HepG2 (cell line): ENCODE measurements around the gene KIAA0319L. TPM values are rescaled to one million over a fixed set of nuclear protein-coding genes. Genes with fewer than 3 reads are reported as not detected.

Source experiments
- ATAC-seq: fragments of 200-7000 bp; cut with Tn5 transposase; 3 replicates; pipeline ENCODE4 v1.9.1; 2020; ENCODE audit warnings: mild to moderate bottlenecking, moderate library complexity
- BruUV-seq: library from RNA; stranded (reverse); fragments of 400-500 nt; replicated peaks from 2 replicates; lab custom pipeline; 2021; lab: Mats Ljungman, UMichigan
- CTCF ChIA-PET: fragments of 300-600 bp; formaldehyde crosslinking; extraction: SDS; loops from one replicate; lab custom pipeline; 2021; ENCODE audit warnings: low total read pairs, inconsistent platforms, low intra/inter-chr PET ratio; lab: Yijun Ruan, JAX
- POLR2A ChIA-PET: fragments of 350-600 bp; sonication (Branson Sonifier 250); formaldehyde crosslinking; loops from one replicate; lab custom pipeline; 2020; ENCODE audit warnings: antibody characterized with exemption, inconsistent platforms; lab: Yijun Ruan, JAX
- DNase-seq: peaks from one replicate; pipeline ENCODE4 v3.0.0-alpha.2; 2015; ENCODE audit warnings: low spot score
- FAIRE-seq: peaks from 3 replicates; lab custom pipeline; 2011; peaks lifted over from hg19 to GRCh38; lab: Jason Lieb, UNC
- H2AFZ ChIP-seq: one replicate; pipeline ENCODE4 v1.6.1; 2011; ENCODE audit warnings: low read length, inconsistent platforms
- H3K27ac ChIP-seq: fragments of 300-600 bp; 3 replicates; pipeline ENCODE4 v1.8.0; 2011; ENCODE audit warnings: mixed run types, mild to moderate bottlenecking, mixed read lengths, low read length, inconsistent platforms; ENCODE audit not compliant: insufficient read depth; ENCODE audit errors: extremely low read length
- H3K27me3 ChIP-seq, 2 experiments: fragments of 200-600 bp in 1 of 2; 2 replicates in 1 of 2; 3 replicates in 1 of 2; pipeline versions ENCODE4 v1.6.0 to v1.8.0; 2011; ENCODE audit warnings: low read length in 2 of 2, mild to moderate bottlenecking in 2 of 2, moderate library complexity in 2 of 2, inconsistent platforms in 1 of 2; ENCODE audit not compliant: insufficient read depth in 2 of 2, control insufficient read depth in 1 of 2
- H3K36me3 ChIP-seq, 2 experiments: fragments of 200-600 bp in 1 of 2; replicated peaks in 1 of 2; 2 replicates in 1 of 2; 3 replicates in 1 of 2; pipeline versions ENCODE4 v1.5.1 to v1.8.0; 2011; ENCODE audit warnings: low read length in 2 of 2, inconsistent platforms in 1 of 2; ENCODE audit not compliant: insufficient read depth in 2 of 2, control insufficient read depth in 1 of 2
- H3K4me1 ChIP-seq: 2 replicates; pipeline ENCODE4 v1.5.1; 2012; ENCODE audit warnings: low read length, inconsistent platforms; ENCODE audit not compliant: insufficient read depth
- H3K4me2 ChIP-seq: 2 replicates; pipeline ENCODE4 v1.6.0; 2011; ENCODE audit warnings: low read depth, low read length, inconsistent platforms
- H3K4me3 ChIP-seq, 3 experiments: fragments of 200-600 bp in 1 of 3; sonication (generic), shearing (Covaris generic) in 1 of 3; replicated peaks in 1 of 3; 2 replicates each; pipeline ENCODE4 v1.5.1; 2011 to 2016; ENCODE audit warnings: low read length in 3 of 3, inconsistent platforms in 2 of 3, low read depth in 2 of 3, mild to moderate bottlenecking in 2 of 3, control low read depth in 1 of 3, mixed read lengths in 1 of 3; ENCODE audit not compliant: insufficient read depth in 1 of 3
- H3K79me2 ChIP-seq: one replicate; pipeline ENCODE4 v1.6.1; 2011; ENCODE audit warnings: low read length, inconsistent platforms; ENCODE audit not compliant: insufficient read depth
- H3K9ac ChIP-seq: 2 replicates; pipeline ENCODE4 v1.6.0; 2011; ENCODE audit warnings: mild to moderate bottlenecking, low read depth, low read length, inconsistent platforms; ENCODE audit not compliant: insufficient read depth
- H3K9me3 ChIP-seq: 2 replicates; pipeline ENCODE4 v1.5.1; 2012; ENCODE audit warnings: mild to moderate bottlenecking, low read length
- H4K20me1 ChIP-seq: 2 replicates; pipeline ENCODE4 v1.6.0; 2011; ENCODE audit warnings: inconsistent platforms, mild to moderate bottlenecking, low read length, moderate library complexity; ENCODE audit not compliant: insufficient read depth
- CEBPG ChIP-seq: IDR thresholded peaks from 2 replicates; pipeline ENCODE4 v1.6.1; 2016
- CTCF ChIP-seq: sonication (generic); formaldehyde crosslinking; IDR thresholded peaks from 2 replicates; pipeline ENCODE4 v1.5.0; 2020; ENCODE audit warnings: mild to moderate bottlenecking, missing genetic modification reagents, moderate library complexity
- DNMT1 ChIP-seq: sonication (generic); formaldehyde crosslinking; IDR thresholded peaks from 2 replicates; pipeline ENCODE4 v1.5.1; 2020; ENCODE audit warnings: mild to moderate bottlenecking, missing genetic modification reagents
- ERF ChIP-seq: IDR thresholded peaks from 2 replicates; pipeline ENCODE4 v1.6.1; 2018; ENCODE audit warnings: missing biosample characterization, missing genetic modification reagents
- FOSL2 ChIP-seq: sonication (generic); formaldehyde crosslinking; IDR thresholded peaks from 2 replicates; pipeline ENCODE4 v1.4.0; 2020; ENCODE audit warnings: missing genetic modification reagents
- HMGXB3 ChIP-seq: sonication (generic); formaldehyde crosslinking; IDR thresholded peaks from 2 replicates; pipeline ENCODE4 v1.4.0; 2020; ENCODE audit warnings: missing genetic modification reagents, borderline replicate concordance
- JUN ChIP-seq: sonication (generic); formaldehyde crosslinking; IDR thresholded peaks from 2 replicates; pipeline ENCODE4 v1.4.0; 2020; ENCODE audit warnings: mild to moderate bottlenecking, missing genetic modification reagents
- KLF16 ChIP-seq, 2 experiments: sonication (generic) in 1 of 2; formaldehyde crosslinking in 1 of 2; IDR thresholded peaks; 2 replicates each; pipeline versions ENCODE4 v1.6.1 to v1.8.0; 2016 to 2023; ENCODE audit warnings: missing genetic modification reagents in 2 of 2, missing compliant biosample characterization in 1 of 2
- POLR2G ChIP-seq: fragments of 200-400 bp; formaldehyde crosslinking; IDR thresholded peaks from 2 replicates; pipeline ENCODE4 v1.6.1; 2018; ENCODE audit warnings: mild to moderate bottlenecking, low read depth, low read length, moderate library complexity
- RAD21 ChIP-seq: fragments of 450-650 bp; formaldehyde crosslinking; IDR thresholded peaks from 2 replicates; pipeline ENCODE4 v1.5.0; 2020; ENCODE audit warnings: mild to moderate bottlenecking
- SMC3 ChIP-seq: IDR thresholded peaks from 2 replicates; pipeline ENCODE4 v1.6.1; 2011; ENCODE audit warnings: low read length, improper control_type of control experiment
- STAG1 ChIP-seq: sonication (generic); formaldehyde crosslinking; IDR thresholded peaks from 2 replicates; pipeline ENCODE4 v1.4.0; 2020; ENCODE audit warnings: missing genetic modification reagents
- XRCC5 ChIP-seq: fragments of 200-400 bp; formaldehyde crosslinking; optimal IDR thresholded peaks from 2 replicates; pipeline ENCODE3; 2017; ENCODE audit warnings: mild to moderate bottlenecking, low read length
- ZNF513 ChIP-seq: sonication (generic); formaldehyde crosslinking; conservative IDR thresholded peaks from 2 replicates; pipeline ENCODE4 v1.5.0; 2020; ENCODE audit warnings: missing genetic modification reagents
- ZNF598 ChIP-seq: sonication (generic); formaldehyde crosslinking; IDR thresholded peaks from 2 replicates; pipeline ENCODE4 v1.5.1; 2020; ENCODE audit warnings: mild to moderate bottlenecking, missing genetic modification reagents, borderline replicate concordance
- WGBS: methylation state at CpG from one replicate; pipeline ENCODE4 v1.1.6; 2017; ENCODE audit warnings: low lambda C conversion rate; 5-methylcytosine and 5-hydroxymethylcytosine counted together
- in situ Hi-C: cut with HindIII; loops from 2 replicates; pipeline ENCODE4 v1.10.0; 2017; ENCODE audit warnings: low pct_unique_long_range_greater_than_20kb; ENCODE audit not compliant: extremely low pct_ligation_motif_present
- intact Hi-C: fragments of 100-400 bp; cut with micrococcal nuclease; formaldehyde crosslinking; loops from one replicate; pipeline ENCODE4 v1.10.0; 2022; ENCODE audit not compliant: unreplicated experiment
- polyA plus RNA-seq, 8 experiments: library from polyadenylated mRNA; depleted of rRNA in 3 of 8; stranded (reverse) in 7 of 8; unstranded in 1 of 8; fragments of >200 nt; fragmentation: Illumina TruSeq in 4 of 8; extraction: Trizol in 4 of 8; gene quantifications; 2 replicates each; pipeline versions ENCODE4 v1.2.1 to v1.2.3, GENCODE V29; 2011 to 2016; ENCODE audit warnings: low read depth in 4 of 8, missing spikeins in 1 of 8, mixed read lengths in 1 of 8; ENCODE audit not compliant: insufficient read depth in 1 of 8
- total RNA-seq, 5 experiments: library from RNA; depleted of rRNA; stranded (reverse); fragments of >200 nt; fragmentation: Illumina TruSeq; extraction: Trizol; gene quantifications; 2 replicates each; pipeline ENCODE4 v1.2.3, GENCODE V29; 2016; ENCODE audit warnings: low read depth in 1 of 5

Gene KIAA0319L
- total and polyA plus RNA-seq, 2 of the 13 experiments (the other 11 are each of a cell fraction or from before 2014, with no cell fraction given) = 33.4 to 82.6 TPM

GRCh38 chr1:35564037-35564883 lies 7.1 kb upstream of the KIAA0319L start:
- Histone ChIP-seq H3K36me3 (peaks cover 7 to 18% of the 10 kb centered on the region in 2 experiments; a peak in 3 of 5 replicates), H3K27ac (no peak overlapping the region), H3K4me1 (no peaks in the 10 kb centered on the region)
- intact Hi-C loops = loop anchor here (1.0 kb wide), 1 partner anchor 113 kb away; no protein-coding TSS in a partner anchor
- WGBS = 84% methylated on average over 9 of the region's 9 CpGs
- TF ChIP-seq CEBPG (CRISPR knock-in tag) (peak; percentile 44; the same call in 1 of the 2 replicates), JUN (CRISPR knock-in tag) (no peak), ZNF513 (CRISPR knock-in tag) (no peak), XRCC5 (peak; percentile 53), FOSL2 (CRISPR knock-in tag) (0 out of 2 replicates have a peak, but pooled peaks have one; percentile 9), SMC3 (peak; percentile 58; the same call in 1 of the 2 replicates), STAG1 (peak; percentile 76), HMGXB3 (CRISPR knock-in tag) (0 out of 2 replicates have a peak, but pooled peaks have one; percentile 38), POLR2G (0 out of 2 replicates have a peak, but pooled peaks have one; percentile 5), RAD21 (CRISPR knock-in tag) (peak; percentile 34; the same call in 1 of the 2 replicates), ERF (CRISPR knock-in tag) (0 out of 2 replicates have a peak, but pooled peaks have one; percentile 40), ZNF598 (CRISPR knock-in tag) (peak; percentile 53; the same call in 1 of the 2 replicates), CTCF (CRISPR knock-in tag) (peak; percentile 85), DNMT1 (CRISPR knock-in tag) (no peak), KLF16 (CRISPR knock-in tag; IDR thresholded peaks at IDR 0.05) (no peak)
- TF ChIP-seq, all 625 proteins: peak for 11
- Histone ChIP-seq H3K4me3 (no peak overlapping the region), H3K27me3 (no peaks in the 10 kb centered on the region), H3K9me3 (no peaks in the 10 kb centered on the region), H3K9ac (no peak overlapping the region), H4K20me1 (no peaks in the 10 kb centered on the region), H3K79me2 (no peaks in the 10 kb centered on the region), H3K4me2 (no peak overlapping the region), H2AFZ (no peak overlapping the region)
- DNase-seq (peak; percentile 73), ATAC-seq (peak; percentile 70), FAIRE-seq (peak; percentile 63)
- ChIA-PET POLR2A (interaction anchor here (0.9 to 1.4 kb wide), 2 partner anchors 8 to 9 kb away, joined by 5 to 7 read pairs; partner anchors contain the start of gene TFAP2E), CTCF (interaction anchor here (0.9 to 3.4 kb wide), 2 partner anchors 113 to 211 kb away, joined by 3 to 13 read pairs; no protein-coding TSS in a partner anchor)
- in situ Hi-C loops = loop anchor here (5.0 kb wide), 2 partner anchors 112 to 208 kb away; no protein-coding TSS in a partner anchor
- no TSS peak for BruUV-seq
